ENCODE measurements around the gene ACTG1. TPM values are rescaled to one million over a fixed set of nuclear protein-coding genes. Genes with fewer than 3 reads are reported as not detected.

The ACTG1 gene
- total RNA-seq, 1 experiment from 2014 or later: 6,819 TPM

DNA sequence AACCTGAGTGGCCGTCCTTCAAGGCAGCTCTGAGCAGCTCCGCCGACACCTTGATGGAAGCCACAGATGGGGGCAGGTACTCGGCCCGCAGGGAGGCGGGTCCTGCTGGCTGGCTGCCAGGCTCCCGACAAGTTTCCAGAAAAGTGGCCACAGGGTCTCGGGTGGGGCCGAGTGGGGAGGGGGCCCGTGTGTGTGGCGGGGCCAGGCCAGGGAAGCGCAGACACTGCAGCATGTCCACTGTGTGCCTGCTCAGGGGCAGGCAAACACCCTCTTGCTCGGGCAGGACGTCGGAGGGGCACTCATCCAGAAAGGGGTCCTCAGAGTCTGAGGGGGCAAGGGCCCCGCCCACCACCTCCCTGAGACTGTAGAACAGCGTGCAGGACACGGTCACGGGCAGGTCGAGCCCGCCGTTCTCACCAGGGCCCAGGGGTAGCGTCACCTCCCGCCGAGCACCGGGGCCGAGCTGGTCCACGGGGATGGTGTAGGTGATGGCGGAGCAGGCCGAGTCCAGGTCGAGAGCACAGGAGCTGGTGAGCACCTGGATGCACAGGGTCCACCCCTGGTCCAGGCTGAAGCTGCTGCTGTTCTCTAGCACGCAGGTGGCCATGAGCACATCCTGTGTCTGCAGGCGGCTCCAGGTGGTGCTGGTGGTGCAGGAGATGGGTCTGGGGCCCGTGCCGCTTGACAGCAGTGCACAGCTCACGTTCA lies 34.5 kb upstream of the ACTG1 start:
- DNase-seq (ENCODE audit: low spot score): no peak

DNA sequence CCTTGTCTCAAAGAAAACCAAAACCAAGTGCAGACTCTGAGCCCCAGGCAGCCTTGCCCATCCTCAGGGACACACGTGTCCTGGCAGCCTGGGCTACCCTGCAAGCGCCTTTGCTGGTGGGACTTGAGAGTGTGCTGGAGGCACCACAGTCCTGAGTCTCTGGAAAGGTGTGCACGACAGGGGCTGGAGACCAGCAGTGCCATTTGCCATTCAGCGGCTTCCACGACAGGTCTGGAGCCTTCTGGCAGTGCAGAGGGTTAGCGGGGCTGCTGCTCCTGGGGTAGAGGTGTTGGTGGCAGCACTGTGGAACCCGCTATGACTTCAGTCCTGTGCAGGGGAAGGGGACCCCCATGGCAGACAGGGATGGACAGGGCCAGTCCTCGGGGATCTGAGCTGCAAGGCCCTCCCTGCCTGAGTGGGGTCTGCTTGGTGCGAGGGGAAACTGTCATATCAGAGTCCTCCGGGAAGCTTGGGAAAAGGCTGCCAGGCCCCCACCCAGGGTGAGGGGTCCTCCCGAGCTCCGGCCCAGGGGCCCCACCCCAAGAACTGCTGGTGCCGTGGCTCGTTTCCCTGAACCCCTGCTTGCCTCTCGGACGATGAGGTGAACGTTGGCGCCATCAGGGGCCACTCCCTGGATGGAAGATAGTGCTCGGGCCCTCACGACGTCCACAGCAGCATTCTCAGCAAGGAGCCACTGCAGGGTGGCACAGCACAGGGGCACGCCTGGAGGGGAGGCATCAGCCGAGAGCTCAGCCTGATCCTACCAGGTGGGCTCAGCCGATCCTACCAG lies 32.8 kb upstream of the ACTG1 start:
- in situ Hi-C loops (cut with HindIII; ENCODE audit: low sequenced_read_pairs): no loop called here
- no peak for DNase-seq (ENCODE audit: low spot score)

More for the DNA sequence above, 34.5 kb upstream of the ACTG1 start:
- in situ Hi-C loops (cut with HindIII; ENCODE audit: low sequenced_read_pairs): no loop called here

GRCh38 chr17:81544281-81544974 lies 31.8 kb upstream of the ACTG1 start:
- no peak for DNase-seq (ENCODE audit: low spot score)
- in situ Hi-C loops (cut with HindIII; ENCODE audit: low sequenced_read_pairs): no loop called here

DNA sequence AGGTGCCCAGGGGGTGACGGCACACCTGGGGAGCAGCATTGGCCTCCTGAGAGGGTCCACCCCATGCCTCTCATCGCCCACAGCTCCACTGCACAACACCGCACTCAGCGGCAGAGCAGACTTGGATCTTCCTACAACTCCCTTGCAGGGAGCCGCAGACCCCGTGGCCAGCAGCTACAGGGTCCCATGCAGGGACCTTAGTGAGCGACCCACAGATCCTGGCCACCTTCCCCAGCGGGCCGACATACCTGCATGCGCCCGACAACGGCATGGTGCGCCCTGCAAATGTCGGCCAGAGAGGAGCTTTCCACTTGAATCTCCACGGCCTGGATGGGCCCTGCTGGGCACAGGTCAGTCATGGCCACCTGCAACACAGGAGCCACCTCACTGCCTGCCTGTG lies 31.2 kb upstream of the ACTG1 start:
- in situ Hi-C loops (cut with HindIII; ENCODE audit: low sequenced_read_pairs): no loop called here

DNA sequence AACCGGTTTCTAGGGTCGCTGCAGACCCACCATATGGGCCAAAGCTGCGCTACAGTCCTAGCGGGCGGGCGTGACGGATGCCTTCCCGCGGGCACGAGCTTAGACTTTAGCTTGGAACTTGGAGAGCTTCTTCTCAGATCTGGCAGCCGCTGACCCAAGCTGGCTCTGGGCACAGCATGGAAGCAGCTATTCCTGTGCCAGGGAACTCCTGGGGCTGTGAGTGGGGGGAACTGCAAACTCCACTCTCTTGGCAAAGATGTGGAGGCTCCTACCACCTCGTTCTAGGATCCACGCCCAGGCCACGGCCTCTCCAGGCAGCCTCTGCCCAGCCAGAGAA lies 30.7 kb upstream of the ACTG1 start:
- DNase-seq (ENCODE audit: low spot score): peak; percentile 54
- in situ Hi-C loops (cut with HindIII; ENCODE audit: low sequenced_read_pairs): no loop called here

More for the DNA sequence above, 31.2 kb upstream of the ACTG1 start:
- no peak for DNase-seq (ENCODE audit: low spot score)

GRCh38 chr17:81542431-81543338 lies 30.1 kb upstream of the ACTG1 start:
- in situ Hi-C loops (cut with HindIII; ENCODE audit: low sequenced_read_pairs): no loop called here
- DNase-seq (ENCODE audit: low spot score): no peak

GRCh38 chr17:81541123-81541522 lies 28.5 kb upstream of the ACTG1 start:
- in situ Hi-C loops (cut with HindIII; ENCODE audit: low sequenced_read_pairs): no loop called here
- no peak for DNase-seq (ENCODE audit: low spot score)

GRCh38 chr17:81540676-81541027 lies 28.1 kb upstream of the ACTG1 start:
- DNase-seq (ENCODE audit: low spot score): no peak
- in situ Hi-C loops (cut with HindIII; ENCODE audit: low sequenced_read_pairs): no loop called here

GRCh38 chr17:81539961-81540675 lies 27.5 kb upstream of the ACTG1 start:
- in situ Hi-C loops (cut with HindIII; ENCODE audit: low sequenced_read_pairs): no loop called here
- no peak for DNase-seq (ENCODE audit: low spot score)

GRCh38 chr17:81539571-81539900 lies 26.9 kb upstream of the ACTG1 start:
- in situ Hi-C loops (cut with HindIII; ENCODE audit: low sequenced_read_pairs): no loop called here
- no peak for DNase-seq (ENCODE audit: low spot score)

DNA sequence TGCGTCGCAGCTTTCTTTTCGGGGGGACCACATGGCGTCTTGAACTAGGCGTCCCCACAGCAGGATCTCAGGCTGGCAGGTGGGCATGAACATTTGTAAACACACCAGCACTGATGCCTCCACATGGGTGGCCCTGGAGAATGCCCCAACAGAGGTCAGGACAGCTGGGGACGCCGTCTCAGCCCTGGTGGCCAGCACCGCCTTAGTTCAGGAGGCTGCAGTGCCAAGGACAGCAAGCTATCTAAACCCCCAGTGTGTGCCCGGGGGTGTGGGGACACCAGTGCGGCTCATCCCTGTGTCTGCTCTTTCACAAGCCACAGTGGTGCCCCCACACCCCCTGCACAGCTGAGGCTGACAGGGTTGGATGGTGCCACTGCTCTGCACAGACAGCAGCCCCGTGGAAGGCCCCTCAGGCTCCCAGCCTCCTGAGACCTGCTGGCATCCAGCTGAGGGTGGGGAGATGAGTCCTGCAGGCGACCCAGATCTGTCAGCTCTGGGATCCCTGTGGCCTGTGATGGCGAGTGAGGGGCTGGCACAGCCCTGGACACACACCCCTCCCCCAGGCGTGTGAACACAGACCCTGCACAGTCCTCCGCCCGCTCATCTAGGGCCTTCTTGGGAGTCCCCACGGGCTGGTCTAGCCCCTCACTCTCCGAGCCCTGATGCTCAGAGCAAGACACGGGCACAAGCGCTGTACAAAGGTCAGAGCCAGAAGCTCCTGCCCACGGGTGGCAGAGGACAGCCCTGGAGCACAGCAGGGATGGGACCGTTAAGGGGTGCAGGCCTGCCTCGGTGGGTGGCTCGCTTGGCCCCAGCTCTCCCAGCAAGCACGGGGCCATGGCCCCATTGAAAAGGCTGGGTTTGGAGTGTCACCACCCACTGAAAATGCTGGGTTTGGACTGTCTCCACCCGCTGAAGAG lies 26.3 kb upstream of the ACTG1 start:
- no peak for DNase-seq (ENCODE audit: low spot score)
- in situ Hi-C loops (cut with HindIII; ENCODE audit: low sequenced_read_pairs): no loop called here

DNA sequence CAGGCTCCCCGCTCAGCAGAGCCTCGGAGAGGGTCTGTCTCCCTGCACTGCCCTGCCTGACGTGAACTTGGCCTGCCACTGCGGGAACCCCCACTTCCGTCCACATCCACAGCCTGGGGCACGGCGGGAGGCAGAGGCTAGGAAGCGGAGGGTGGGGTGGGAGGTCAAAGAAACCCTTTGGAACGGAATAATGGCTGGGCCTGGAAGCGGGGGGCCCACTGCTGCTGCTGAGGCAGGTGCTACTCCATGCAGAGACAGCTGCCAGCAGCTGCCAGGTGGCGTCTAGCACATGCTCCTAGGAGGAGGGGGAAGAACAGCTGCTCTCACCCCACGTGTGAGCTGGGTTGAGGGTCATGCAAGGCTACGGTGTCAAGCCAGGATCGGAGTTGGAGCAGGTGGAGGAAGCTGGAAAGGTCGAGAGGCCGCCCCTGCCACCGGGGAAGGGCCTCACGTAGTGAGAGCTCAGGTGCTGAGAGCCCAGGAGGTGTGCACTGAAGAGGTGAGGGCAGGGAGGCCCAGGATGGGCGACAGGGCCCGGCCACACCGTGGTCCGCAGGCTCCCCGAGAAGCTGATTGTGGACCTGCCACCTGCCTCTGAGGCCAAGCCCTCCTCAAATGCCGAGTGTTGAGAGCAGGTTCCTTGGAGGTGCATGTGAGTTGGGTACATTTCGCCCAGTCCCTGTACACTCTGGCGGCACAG lies 25.4 kb upstream of the ACTG1 start:
- no peak for DNase-seq (ENCODE audit: low spot score)
- in situ Hi-C loops (cut with HindIII; ENCODE audit: low sequenced_read_pairs): no loop called here

DNA sequence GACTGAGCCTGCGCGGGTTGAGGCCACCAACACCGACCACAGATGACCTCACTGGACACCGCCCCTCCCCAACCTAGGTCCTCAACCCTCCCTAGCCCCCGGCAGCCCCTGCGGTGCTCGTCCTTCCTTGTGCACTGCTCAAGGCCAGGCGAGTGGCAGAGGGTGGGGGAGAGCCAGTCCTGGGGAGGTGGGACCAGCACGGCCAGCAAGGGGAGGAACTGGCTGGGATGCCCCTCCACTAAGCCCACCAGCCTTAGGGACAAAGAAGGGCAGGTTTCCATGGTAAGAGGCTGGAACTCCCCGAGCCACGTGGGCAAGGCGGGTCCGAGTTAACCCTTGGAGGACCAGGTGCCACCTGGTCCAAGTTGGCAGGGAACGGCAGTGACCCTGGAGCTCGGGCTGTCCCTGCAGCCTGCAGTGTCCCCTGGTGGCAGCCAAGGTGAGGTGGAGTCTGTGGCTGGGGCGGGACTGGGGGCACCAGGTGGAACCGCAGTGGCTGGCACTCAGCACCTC lies 24.8 kb upstream of the ACTG1 start:
- DNase-seq (ENCODE audit: low spot score): peak; percentile 64
- in situ Hi-C loops (cut with HindIII; ENCODE audit: low sequenced_read_pairs): no loop called here

DNA sequence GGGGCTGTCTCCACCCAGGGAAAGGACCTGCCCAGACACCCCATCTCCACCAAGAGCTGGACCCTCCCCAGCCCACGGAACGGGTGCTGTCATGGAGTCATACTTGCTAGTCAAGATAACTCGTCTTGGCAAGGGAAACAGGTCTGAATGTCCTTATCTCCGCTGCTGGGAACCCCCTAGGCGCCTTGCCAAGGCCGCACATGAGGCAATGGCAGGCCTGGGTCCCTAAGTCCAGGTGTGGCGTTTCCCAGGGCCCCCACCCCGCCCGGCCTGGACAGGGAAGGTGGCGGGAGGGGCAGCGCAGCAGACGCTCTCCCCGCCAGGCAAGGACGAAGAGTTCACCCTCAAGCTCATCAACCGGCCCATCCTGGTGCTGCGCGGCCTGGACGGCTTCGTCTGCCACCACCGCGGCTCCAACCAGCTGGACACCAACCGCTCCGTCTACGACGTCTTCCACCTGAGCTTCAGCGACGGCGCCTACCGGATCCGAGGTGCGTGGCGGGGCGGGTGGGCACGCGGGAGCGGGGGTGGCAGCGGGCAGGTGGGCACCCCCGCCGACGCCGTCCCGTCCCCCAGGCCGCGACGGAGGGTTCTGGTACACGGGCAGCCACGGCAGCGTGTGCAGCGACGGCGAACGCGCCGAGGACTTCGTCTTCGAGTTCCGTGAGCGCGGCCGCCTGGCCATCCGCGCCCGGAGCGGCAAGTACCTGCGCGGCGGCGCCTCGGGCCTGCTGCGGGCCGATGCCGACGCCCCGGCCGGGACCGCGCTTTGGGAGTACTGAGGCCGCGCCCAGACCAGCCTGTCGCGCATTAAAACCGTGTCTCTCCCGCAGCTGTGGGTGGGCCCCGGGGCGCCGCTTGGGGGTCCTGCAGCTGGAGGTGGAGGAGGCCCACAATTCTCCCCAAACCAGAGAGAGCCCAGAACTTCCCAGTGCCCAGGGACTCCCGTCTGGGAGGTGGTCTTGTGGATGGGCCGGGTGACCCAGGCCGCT lies 24.0 kb upstream of the ACTG1 start:
- in situ Hi-C loops (cut with HindIII; ENCODE audit: low sequenced_read_pairs): no loop called here
- DNase-seq (ENCODE audit: low spot score): no peak

GRCh38 chr17:81535480-81536298 lies 23.1 kb upstream of the ACTG1 start:
- in situ Hi-C loops (cut with HindIII; ENCODE audit: low sequenced_read_pairs): no loop called here
- DNase-seq (ENCODE audit: low spot score): no peak
